Trophoblast cell (in vitro differentiated cells and primary cell): ENCODE data around the gene CNKSR3.

Experiments
- DNase-seq, 2 donors: peaks; one replicate each; pipeline ENCODE4 v3.0.0-alpha.2; 2016
- H2AFZ ChIP-seq: 2 replicates; pipeline ENCODE4 v1.6.1; 2013; ENCODE audit warnings: low read length, moderate library complexity, mild to moderate bottlenecking; ENCODE audit not compliant: insufficient read depth, poor library complexity
- H2AK5ac ChIP-seq: 2 replicates; pipeline ENCODE4 v1.6.1; 2013; ENCODE audit warnings: mild to moderate bottlenecking, low read length
- H2BK120ac ChIP-seq: 2 replicates; pipeline ENCODE4 v1.6.1; 2013; ENCODE audit warnings: low read length, mild to moderate bottlenecking, moderate library complexity; ENCODE audit not compliant: insufficient read depth, poor library complexity
- H2BK12ac ChIP-seq: 2 replicates; pipeline ENCODE4 v1.6.1; 2013; ENCODE audit warnings: mild to moderate bottlenecking, low read length, moderate library complexity
- H2BK5ac ChIP-seq: 2 replicates; pipeline ENCODE4 v1.6.1; 2013; ENCODE audit warnings: low read length, low read depth, moderate library complexity, mild to moderate bottlenecking; ENCODE audit not compliant: poor library complexity
- H3K14ac ChIP-seq: 2 replicates; pipeline ENCODE4 v1.6.1; 2013; ENCODE audit warnings: mild to moderate bottlenecking, low read length
- H3K18ac ChIP-seq: 2 replicates; pipeline ENCODE4 v1.6.1; 2013; ENCODE audit warnings: mild to moderate bottlenecking, low read length
- H3K23ac ChIP-seq: 2 replicates; pipeline ENCODE4 v1.6.1; 2013; ENCODE audit warnings: low read length
- H3K27ac ChIP-seq: 2 replicates; pipeline ENCODE4 v1.5.1; 2013; ENCODE audit warnings: low read depth, mild to moderate bottlenecking, inconsistent platforms, low read length, moderate library complexity
- H3K27me3 ChIP-seq: 2 replicates; pipeline ENCODE4 v1.6.1; 2013; ENCODE audit warnings: inconsistent platforms, mild to moderate bottlenecking, low read length, moderate library complexity; ENCODE audit not compliant: insufficient read depth
- H3K36me3 ChIP-seq, 2 experiments: 1 replicate in 1 of 2; 2 replicates in 1 of 2; pipeline ENCODE4 v1.6.1; 2013; ENCODE audit warnings: low read length in 2 of 2, mild to moderate bottlenecking in 2 of 2, moderate library complexity in 1 of 2; ENCODE audit not compliant: insufficient read depth in 2 of 2, control insufficient read depth in 1 of 2
- H3K4ac ChIP-seq: 2 replicates; pipeline ENCODE4 v1.6.1; 2013; ENCODE audit warnings: low read depth, mild to moderate bottlenecking, low read length, moderate library complexity
- H3K4me1 ChIP-seq, 2 experiments: 1 replicate in 1 of 2; 2 replicates in 1 of 2; pipeline ENCODE4 v1.6.1; 2013; ENCODE audit warnings: low read length in 2 of 2, mild to moderate bottlenecking in 2 of 2, moderate library complexity in 1 of 2; ENCODE audit not compliant: insufficient read depth in 2 of 2, control insufficient read depth in 1 of 2
- H3K4me2 ChIP-seq: 2 replicates; pipeline ENCODE4 v1.6.1; 2013; ENCODE audit warnings: inconsistent platforms, mild to moderate bottlenecking, low read length, moderate library complexity
- H3K4me3 ChIP-seq: 2 replicates; pipeline ENCODE4 v1.5.1; 2013; ENCODE audit warnings: mild to moderate bottlenecking, low read depth, low read length, inconsistent platforms
- H3K79me1 ChIP-seq: one replicate; pipeline ENCODE4 v1.6.1; 2013; ENCODE audit warnings: low read length
- H3K79me2 ChIP-seq: 2 replicates; pipeline ENCODE4 v1.6.1; 2013; ENCODE audit warnings: low read length, mild to moderate bottlenecking; ENCODE audit not compliant: control insufficient read depth, insufficient read depth, poor library complexity
- H3K9ac ChIP-seq: 2 replicates; pipeline ENCODE4 v1.6.1; 2013; ENCODE audit warnings: mild to moderate bottlenecking, low read length
- H3K9me3 ChIP-seq: 2 replicates; pipeline ENCODE4 v1.6.1; 2013; ENCODE audit warnings: low read depth, mild to moderate bottlenecking, control low read depth, inconsistent platforms, low read length; ENCODE audit not compliant: insufficient read depth
- H4K12ac ChIP-seq: 2 replicates; pipeline ENCODE4 v1.6.1; 2013; ENCODE audit warnings: low read depth, mild to moderate bottlenecking, low read length, moderate library complexity
- H4K8ac ChIP-seq: 2 replicates; pipeline ENCODE4 v1.6.1; 2013; ENCODE audit warnings: low read depth, mild to moderate bottlenecking, low read length, moderate library complexity
- H4K91ac ChIP-seq: one replicate; pipeline ENCODE4 v1.6.1; 2013; ENCODE audit warnings: low read depth, mild to moderate bottlenecking, low read length, moderate library complexity
- WGBS: extraction: QIAGEN DNeasy Blood & Tissue Kit; methylation state at CpG from one replicate; pipeline ENCODE4 v1.1.7; 2013; ENCODE audit warnings: missing lambda C conversion rate; ENCODE audit not compliant: insufficient read length, insufficient coverage; ENCODE audit errors: extremely low coverage; 5-methylcytosine and 5-hydroxymethylcytosine counted together

Gene CNKSR3

DNA sequence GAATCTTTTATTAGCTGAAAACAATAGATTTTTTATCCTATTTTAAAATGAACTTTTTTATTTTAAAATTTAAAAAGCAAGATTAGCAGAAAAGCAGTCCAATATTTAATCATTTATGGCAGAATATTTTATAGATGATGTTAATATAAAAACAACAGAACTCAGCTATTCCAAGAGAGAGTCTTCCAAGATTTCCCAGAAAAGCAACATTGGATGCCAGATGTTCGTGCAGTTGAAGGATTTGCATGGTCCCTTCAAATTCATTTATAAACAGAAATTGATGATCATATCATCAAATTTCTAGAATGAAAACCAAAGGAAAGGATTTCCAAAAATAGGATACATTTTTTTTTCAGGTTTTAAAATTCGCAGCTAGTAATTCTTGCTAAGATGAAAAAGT, 25.4 kb upstream of the CNKSR3 start:
- no CpG with 5 or more reads among the region's 2 CpGs for WGBS
- H2AK5ac ChIP-seq: no peak overlapping the region

DNA sequence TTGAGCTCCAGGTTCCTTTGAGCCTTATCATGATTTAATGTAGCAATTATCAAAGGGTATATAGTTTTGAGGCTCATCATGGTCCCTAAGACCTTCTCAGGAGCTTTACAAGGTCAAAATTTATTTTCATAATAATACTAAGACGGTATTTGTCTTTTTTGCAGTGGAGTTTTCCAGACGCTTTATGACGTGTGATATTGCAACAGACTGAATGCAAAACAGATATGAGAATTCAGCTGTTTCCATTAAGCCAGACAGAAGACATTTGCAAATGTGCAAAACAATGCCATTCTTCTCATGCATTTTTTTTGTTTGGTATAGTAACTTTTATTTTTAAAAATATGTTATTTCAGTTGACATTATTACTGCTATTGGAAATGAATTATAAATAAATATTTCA, 24.7 kb upstream of the CNKSR3 start:
- H3K4me3 ChIP-seq: no peak overlapping the region
- H3K79me1 ChIP-seq: no peaks in the 10 kb centered on the region
- no peak overlapping the region for H3K4ac ChIP-seq
- no CpG with 5 or more reads among the region's 3 CpGs for WGBS
- H4K91ac ChIP-seq: no peak overlapping the region
- no peak overlapping the region for H2BK120ac ChIP-seq
- H2AK5ac ChIP-seq: no peak overlapping the region
- no peak overlapping the region for H3K9ac ChIP-seq
- DNase-seq: no peak
- no peak overlapping the region for H3K27ac ChIP-seq
- H3K27me3 ChIP-seq: no peaks in the 10 kb centered on the region
- no peak overlapping the region for H3K23ac ChIP-seq
- H2BK12ac ChIP-seq: no peak overlapping the region
- H3K14ac ChIP-seq: no peak overlapping the region
- no peak overlapping the region for H4K12ac ChIP-seq
- H3K36me3 ChIP-seq: no peaks in the 10 kb centered on the region
- H2BK5ac ChIP-seq: no peak overlapping the region
- H3K9me3 ChIP-seq: no peaks in the 10 kb centered on the region
- H2AFZ ChIP-seq: no peak overlapping the region
- H3K4me2 ChIP-seq: no peak overlapping the region
- no peak overlapping the region for H3K18ac ChIP-seq
- H4K8ac ChIP-seq: no peak overlapping the region
- H3K79me2 ChIP-seq: no peaks in the 10 kb centered on the region
- H3K4me1 ChIP-seq: no peaks in the 10 kb centered on the region

More for the DNA sequence above, 25.4 kb upstream of the CNKSR3 start:
- Histone ChIP-seq H3K79me1 (no peaks in the 10 kb centered on the region), H2BK12ac (no peak overlapping the region), H3K9me3 (no peaks in the 10 kb centered on the region), H4K91ac (no peak overlapping the region), H4K12ac (no peak overlapping the region), H3K4me1 (no peaks in the 10 kb centered on the region), H3K27ac (no peak overlapping the region), H3K79me2 (no peaks in the 10 kb centered on the region), H3K23ac (no peak overlapping the region), H3K18ac (no peak overlapping the region), H3K4me3 (no peak overlapping the region), H2AFZ (no peak overlapping the region), H3K27me3 (no peaks in the 10 kb centered on the region), H3K14ac (no peak overlapping the region), H3K4me2 (no peak overlapping the region), H3K9ac (no peak overlapping the region), H3K36me3 (no peaks in the 10 kb centered on the region), H4K8ac (no peak overlapping the region), H2BK5ac (no peak overlapping the region), H3K4ac (no peak overlapping the region), H2BK120ac (no peak overlapping the region)
- no peak for DNase-seq

DNA sequence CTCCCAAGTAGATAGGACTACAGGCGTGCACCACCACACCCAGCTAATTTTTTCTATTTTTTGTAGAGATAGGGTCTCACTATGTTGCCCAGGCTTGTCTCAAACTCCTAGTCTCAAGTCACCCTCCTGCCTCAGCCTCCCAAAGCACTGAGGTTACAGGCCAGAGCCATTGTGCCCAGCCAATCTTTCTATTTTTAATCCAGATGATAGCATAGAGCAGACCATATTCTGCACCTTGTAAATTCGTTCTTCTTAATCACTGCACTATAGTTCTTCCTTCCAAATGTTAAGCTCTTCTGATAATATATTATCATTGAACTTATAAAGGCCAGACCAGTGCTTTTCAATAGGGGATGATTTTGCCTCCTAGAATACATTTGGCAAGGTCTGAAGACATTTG, 24.0 kb upstream of the CNKSR3 start:
- Histone ChIP-seq H3K4me1 (no peaks in the 10 kb centered on the region), H3K79me1 (no peaks in the 10 kb centered on the region), H3K9ac (no peak overlapping the region), H2BK5ac (no peak overlapping the region), H3K23ac (no peak overlapping the region), H4K12ac (no peak overlapping the region), H3K79me2 (no peaks in the 10 kb centered on the region), H3K4me3 (no peak overlapping the region), H3K9me3 (no peaks in the 10 kb centered on the region), H2BK12ac (no peak overlapping the region), H4K8ac (no peak overlapping the region), H2AFZ (no peak overlapping the region), H2AK5ac (no peak overlapping the region), H4K91ac (no peak overlapping the region), H3K27me3 (no peaks in the 10 kb centered on the region), H2BK120ac (no peak overlapping the region), H3K4me2 (no peak overlapping the region), H3K18ac (no peak overlapping the region), H3K4ac (no peak overlapping the region), H3K27ac (no peak overlapping the region), H3K14ac (no peak overlapping the region), H3K36me3 (no peaks in the 10 kb centered on the region)
- no CpG with 5 or more reads among the region's 2 CpGs for WGBS
- no peak for DNase-seq

DNA sequence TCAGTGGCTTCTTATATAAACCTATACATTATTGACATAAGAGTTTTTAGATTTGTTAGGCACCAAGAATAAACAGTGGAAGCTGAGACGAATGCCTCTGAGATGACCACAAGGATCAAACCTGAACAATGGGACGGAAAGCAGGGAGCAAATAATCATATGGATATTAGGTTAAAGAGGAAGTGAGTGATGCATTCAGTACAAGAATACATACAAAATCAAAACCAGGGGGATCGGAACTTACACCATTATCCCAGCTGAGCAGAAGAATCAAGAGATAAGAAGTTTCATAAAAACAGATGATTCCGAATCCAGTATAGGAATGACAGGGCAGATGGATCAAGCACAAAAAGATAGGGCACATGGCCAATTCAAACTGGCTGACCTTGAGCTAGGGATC, 21.9 kb upstream of the CNKSR3 start:
- Histone ChIP-seq H3K79me2 (no peaks in the 10 kb centered on the region), H3K36me3 (no peaks in the 10 kb centered on the region), H2BK5ac (no peak overlapping the region), H2AK5ac (no peak overlapping the region), H2BK12ac (no peak overlapping the region), H3K9ac (no peak overlapping the region), H3K9me3 (no peaks in the 10 kb centered on the region), H3K4me2 (no peak overlapping the region), H3K4me1 (no peaks in the 10 kb centered on the region), H3K27me3 (no peaks in the 10 kb centered on the region), H3K4me3 (no peak overlapping the region), H4K8ac (no peak overlapping the region), H4K91ac (no peak overlapping the region), H2BK120ac (no peak overlapping the region), H4K12ac (no peak overlapping the region), H3K23ac (no peak overlapping the region), H3K18ac (no peak overlapping the region), H3K4ac (no peak overlapping the region), H3K27ac (no peak overlapping the region), H3K79me1 (no peaks in the 10 kb centered on the region), H2AFZ (no peak overlapping the region), H3K14ac (no peak overlapping the region)
- no CpG with 5 or more reads among the region's 4 CpGs for WGBS
- no peak for DNase-seq
